GM21529 (cell line): ENCODE measurements around the gene ZRANB1.

Experiments used
- ATAC-seq: cut with Tn5 transposase; IDR thresholded peaks from one replicate; pipeline ENCODE4 v1.9.1; 2021; ENCODE audit not compliant: unreplicated experiment

Gene ZRANB1

GRCh38 chr10:124993345-124993708 is 51.4 kb downstream of the ZRANB1 start:
- ATAC-seq, result no peak

DNA sequence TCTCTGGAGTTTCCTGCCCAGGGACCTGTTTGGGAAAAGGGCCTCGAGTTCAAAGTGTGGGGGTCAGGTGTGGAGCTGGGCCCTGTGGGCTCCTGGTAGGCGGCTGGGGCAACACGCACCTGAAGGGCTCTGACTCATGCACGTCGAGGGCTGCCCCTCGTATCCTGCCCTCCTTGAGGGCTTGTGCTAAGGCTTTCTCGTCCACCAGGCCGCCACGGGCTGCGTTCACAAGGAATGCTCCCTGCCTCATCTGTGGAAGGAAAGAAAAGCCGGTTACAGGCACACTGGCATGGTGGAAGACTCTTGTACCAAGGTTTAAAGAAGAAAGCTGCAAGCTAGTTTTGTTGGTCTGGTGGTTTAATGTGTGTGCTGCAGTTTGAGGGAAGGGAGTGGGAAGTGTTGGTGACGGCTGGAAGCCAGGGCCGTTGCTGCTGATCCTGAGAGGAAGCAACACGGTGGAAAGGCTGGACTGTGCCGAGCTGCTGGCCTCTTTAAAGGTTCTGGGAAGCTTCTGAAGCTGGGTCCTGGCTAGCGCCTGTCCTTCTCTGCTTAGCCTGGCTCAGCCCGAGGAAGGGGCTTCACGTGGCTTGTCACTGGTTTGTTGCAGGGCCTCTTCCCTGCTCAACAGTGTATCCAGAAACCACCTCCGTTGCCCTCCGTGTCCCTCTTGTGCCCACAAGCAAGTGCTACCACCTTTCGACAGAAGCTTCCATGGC is 52.0 kb downstream of the ZRANB1 start:
- no peak for ATAC-seq

DNA sequence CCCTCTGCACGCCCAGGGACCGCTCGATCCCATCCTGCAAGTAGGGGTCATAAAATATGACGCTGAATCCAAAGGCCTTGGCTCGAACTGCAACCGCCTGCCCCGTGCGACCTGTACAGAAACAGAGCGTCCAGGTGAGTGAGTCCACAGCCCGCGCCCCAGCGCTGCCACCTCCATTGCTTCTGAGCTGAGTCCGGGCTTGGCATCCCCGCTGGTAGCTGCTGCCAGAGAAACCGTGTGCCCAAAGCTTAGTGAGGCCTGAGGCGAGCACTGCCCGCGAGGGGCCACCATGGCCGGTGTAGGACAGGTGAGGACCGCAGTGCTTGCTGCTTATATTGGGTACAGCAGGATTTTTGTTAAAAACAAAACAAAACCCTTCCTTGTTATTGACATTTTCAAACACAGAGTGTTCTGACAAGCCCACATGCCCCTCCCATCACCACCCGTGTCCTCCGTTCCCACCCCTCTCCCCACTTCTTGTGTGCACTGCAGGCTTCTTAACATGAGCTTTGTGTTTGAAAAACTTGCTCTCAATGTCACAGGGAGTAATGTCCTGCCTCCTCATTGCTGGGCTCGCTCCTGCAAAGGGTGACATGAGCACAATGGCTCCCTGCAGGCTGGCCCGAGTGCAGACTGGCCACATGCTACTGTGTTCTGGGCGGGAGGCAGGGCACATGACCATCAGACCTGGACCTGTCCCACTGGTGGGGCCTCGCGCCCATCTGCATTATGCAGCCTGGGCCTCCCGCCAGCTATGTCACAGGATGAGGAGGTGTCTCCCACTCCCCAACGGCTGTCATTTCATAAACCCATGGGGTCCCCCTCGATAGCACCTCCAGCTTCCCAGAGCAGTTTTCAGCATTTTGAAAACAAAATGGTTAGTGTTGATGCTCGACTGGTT is 52.9 kb downstream of the ZRANB1 start:
- no peak for ATAC-seq

GRCh38 chr10:124995605-124996004 is 53.7 kb downstream of the ZRANB1 start:
- no peak for ATAC-seq

DNA sequence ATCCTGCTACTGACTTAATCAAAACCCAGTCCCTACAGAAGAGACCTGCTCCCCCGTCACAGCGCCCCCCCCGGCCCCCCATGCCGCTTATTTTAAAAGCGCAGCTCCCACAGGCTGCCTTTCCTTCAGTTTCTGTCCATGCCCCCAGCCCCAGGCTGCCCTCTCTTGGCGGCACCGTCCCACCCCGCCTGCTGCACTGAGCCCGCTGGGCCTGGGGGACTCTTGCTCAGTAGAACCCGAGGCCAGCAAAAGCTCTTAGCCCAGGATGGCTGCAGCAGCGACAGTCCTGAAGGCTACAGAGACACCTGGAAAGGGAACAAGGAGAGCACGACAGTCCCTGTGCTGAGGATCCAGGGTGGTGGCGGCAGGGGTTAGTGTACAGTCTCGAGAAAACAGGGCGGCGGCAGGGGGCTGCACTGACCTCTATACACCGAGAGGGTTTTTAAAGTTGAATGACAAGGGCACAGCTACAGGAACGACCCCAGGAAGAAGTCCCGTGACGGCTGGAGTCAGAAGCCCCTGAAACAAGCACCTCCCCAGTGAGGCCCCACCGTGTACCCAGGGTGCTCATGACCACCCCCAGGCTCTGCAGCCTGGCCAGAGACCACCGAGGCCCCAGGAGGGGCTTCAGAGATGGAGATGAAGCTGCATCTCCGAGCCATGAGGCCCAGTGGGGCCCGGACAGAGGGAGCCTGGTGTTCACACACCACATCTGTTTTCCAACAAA is 54.4 kb downstream of the ZRANB1 start:
- ATAC-seq, result no peak

DNA sequence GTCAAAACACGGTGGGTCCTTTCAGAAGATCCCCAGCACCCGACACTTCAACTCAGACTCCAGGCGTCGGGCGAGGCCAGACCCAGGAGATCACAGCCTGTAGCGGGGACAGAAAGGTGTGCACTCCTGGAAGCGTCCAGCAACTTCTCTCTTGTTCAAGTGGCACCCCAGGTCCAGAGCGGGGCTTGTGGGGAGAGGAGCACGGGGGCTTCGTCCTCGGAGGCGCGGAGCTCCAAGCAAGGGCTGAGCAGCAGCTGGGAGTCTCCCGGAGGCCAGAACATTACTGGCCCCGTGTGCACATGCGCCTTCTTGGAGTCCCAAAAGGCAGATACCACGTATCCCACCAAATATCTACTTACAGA is 54.9 kb downstream of the ZRANB1 start:
- ATAC-seq, result no peak

DNA sequence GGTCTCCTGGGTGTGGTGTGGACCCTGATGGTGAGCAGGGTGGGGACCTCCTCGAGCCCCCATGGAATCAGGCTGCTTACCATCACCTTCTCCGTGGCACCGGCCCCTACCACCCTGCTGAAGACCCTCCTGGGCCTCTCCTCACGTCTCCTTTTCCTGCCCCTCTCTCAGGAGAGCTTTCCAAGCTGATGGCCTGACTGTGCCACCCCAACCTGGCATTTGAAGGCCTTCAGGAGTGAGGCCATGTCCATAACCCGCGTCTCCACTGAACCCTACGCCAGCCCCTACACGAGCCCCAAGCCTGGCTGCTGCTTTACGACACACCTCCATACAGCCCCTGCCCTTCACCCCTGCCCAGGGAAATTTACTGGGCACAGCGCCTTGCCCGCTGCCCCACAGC is 55.4 kb downstream of the ZRANB1 start:
- ATAC-seq, result no peak

DNA sequence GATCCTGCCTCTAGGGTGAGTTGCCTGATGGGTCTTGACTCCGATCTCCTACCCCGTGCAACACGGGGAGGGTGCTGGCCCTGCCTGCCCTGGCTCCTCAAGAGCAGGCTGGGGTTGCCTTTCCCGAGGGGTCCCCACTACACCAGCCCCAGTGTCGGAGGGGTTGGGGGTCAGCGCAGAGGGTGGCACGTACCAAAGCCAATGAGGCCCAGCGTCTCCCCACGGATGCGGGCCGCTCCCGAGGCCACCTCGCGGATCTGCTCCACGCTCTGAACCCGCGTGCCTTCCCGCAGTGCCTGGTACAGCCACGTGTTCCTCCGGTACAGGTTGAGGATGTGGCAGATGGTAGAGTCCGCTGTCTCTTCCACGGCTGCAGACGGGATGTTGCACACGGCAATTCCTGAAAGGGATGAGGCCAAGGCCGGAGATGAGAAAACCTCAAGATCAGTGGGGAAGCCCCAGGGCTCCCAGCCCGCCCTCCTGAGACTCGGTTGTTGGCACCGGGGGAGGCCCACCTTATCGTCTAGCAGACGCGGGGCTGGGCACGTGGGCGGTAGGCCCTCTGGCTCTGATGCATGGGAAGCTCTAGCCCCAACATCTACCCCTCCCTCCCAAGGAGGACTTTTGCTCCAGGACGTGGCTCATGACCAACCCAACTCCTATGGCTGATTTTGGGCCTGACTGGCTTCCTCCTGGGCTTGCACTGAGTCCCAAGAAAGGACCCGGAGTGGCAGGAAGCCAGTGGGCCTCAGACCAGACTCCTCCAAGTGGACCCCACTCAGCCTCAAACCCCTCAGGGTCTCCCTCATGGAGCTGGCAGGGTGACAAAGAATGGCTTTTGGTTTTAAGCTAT is 56.1 kb downstream of the ZRANB1 start:
- ATAC-seq, result no peak

GRCh38 chr10:124998624-124999291 is 56.8 kb downstream of the ZRANB1 start:
- no peak for ATAC-seq

DNA sequence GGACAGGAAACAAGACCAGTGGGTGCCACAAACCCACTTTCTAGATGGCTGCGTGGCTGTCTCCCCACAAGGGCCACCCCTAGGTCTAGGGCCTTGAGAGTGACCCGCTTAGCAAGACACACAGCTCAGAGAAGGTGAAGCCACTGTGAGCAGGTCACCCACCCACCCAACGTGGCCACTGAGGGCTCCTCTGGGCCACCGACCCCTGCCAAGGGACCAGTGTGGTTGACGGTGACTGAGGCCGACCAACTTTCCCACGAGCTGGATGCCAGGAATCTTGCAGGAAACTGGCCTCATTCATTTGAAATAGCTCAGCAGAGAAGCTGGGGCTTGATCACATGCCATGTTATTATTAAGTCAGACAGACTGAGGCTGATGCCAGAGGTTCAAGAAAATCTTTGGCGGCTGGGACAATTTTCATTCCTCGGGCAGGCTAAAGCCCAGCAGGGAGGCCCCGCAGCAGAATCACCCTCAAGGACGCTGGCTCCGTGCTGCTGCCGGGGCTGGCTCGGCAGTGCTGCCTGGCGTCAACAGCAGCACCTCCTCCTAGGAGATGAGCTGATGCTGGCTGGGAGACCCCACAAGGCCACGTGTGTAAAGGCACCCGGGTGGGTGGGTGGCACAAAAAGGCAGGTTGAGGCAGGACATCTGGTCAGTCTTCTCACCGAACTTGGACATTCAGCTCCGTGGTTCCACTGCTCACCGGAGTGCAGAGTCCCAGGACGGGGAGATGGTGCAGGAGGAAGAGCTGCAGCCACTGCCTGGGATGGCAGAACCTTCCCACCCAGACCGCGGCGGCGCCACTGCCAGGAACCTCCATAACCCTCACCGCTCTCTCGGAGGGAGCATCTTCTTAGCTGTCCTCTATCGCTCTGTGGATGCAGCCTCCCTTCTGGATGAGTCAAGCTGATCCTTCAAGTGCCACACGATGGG is 57.8 kb downstream of the ZRANB1 start:
- no peak for ATAC-seq

GRCh38 chr10:125000366-125001312 is 58.7 kb downstream of the ZRANB1 start:
- no peak for ATAC-seq

- no peak for ATAC-seq
Measured at GRCh38 chr10:125001313-125002046, 59.6 kb downstream of the ZRANB1 start.

GRCh38 chr10:125002047-125002422 is 60.1 kb downstream of the ZRANB1 start:
- no peak for ATAC-seq

- ATAC-seq, result no peak
Measured at GRCh38 chr10:125002423-125003145, 60.7 kb downstream of the ZRANB1 start.

DNA sequence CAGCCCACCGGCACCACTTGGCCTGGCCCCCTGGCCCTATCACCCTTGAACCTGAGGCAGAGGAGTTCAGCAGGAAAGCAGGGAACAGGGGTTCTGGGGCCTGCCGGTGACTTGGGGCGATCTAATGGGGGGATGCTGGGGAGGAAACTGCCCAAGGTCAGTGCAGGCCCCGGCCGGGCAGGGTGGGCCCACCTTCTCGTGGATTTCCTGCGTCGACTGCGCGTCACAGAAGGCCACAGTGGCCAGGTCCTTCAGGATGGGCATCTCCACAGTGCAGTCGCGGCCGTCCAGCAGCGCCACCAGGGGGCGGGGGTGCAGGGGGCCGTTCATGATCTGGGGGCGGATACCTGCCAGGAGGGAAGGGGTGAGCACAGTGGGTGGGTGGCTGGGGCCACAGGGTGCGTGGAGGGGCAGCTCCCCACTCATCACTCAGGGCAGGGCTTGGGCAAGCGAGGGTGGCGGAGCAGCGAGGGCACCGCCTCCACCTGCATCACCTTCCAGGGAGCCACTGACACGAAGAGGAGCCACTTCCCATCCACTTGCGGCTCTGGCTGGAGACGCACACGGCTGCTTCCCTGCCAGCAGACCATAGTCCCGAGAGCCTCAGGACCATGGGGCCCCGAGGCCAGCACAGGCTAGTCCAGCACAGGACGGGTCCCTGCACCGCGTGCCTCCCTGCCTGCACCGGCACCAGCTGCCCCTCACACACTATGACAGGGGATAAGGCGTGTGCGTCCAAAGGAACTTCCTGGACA is 61.4 kb downstream of the ZRANB1 start:
- no peak for ATAC-seq

GRCh38 chr10:125003901-125004467 is 62.1 kb downstream of the ZRANB1 start:
- no peak for ATAC-seq
